Activated naive CD8-positive, alpha-beta T cell treated with anti-CD3 and anti-CD28 coated beads, Interleukin-2, amount 10 ng/mL, durations not matched to agents 7 days and 5 days (primary cell): ENCODE data around the gene CACFD1. TPM values are rescaled to one million over a fixed set of nuclear protein-coding genes. Genes with fewer than 3 reads are reported as not detected.

ENCODE experiments used
- ATAC-seq: fragments of 150-1000 bp; cut with Tn5 transposase; one replicate; pipeline ENCODE4 v1.10.0; 2021; ENCODE audit warnings: low read depth, moderate library complexity
- POLR2A ChIA-PET: fragments of 350-600 bp; sonication (Branson Sonifier 250); formaldehyde crosslinking; loops from one replicate; lab custom pipeline; 2021; ENCODE audit warnings: antibody characterized with exemption; lab: Charles Lee
- DNase-seq: peaks from one replicate; pipeline ENCODE4 v3.0.0; 2021
- H3K27ac Mint-ChIP-seq: one replicate; pipeline ENCODE4 v1.8.0; 2022; ENCODE audit warnings: mild to moderate bottlenecking, mixed read lengths
- H3K27me3 Mint-ChIP-seq: one replicate; pipeline ENCODE4 v1.8.0; 2022; ENCODE audit warnings: mild to moderate bottlenecking, moderate library complexity, mixed read lengths
- H3K36me3 Mint-ChIP-seq: one replicate; pipeline ENCODE4 v1.8.0; 2021; ENCODE audit warnings: mild to moderate bottlenecking, mixed read lengths
- H3K4me1 Mint-ChIP-seq: one replicate; pipeline ENCODE4 v1.8.0; 2021; ENCODE audit warnings: mixed read lengths
- H3K4me3 Mint-ChIP-seq: one replicate; pipeline ENCODE4 v1.8.0; 2022; ENCODE audit warnings: mild to moderate bottlenecking, moderate library complexity, mixed read lengths
- H3K9me3 Mint-ChIP-seq: one replicate; pipeline ENCODE4 v1.8.0; 2021; ENCODE audit warnings: mixed read lengths
- total RNA-seq, 2 experiments: library from RNA; stranded (reverse); gene quantifications; one replicate each; pipeline ENCODE4 v1.2.3, GENCODE V29; 2021

CACFD1 gene
- total RNA-seq, 2 experiments from 2014 or later: 2.2 to 2.3 TPM

DNA sequence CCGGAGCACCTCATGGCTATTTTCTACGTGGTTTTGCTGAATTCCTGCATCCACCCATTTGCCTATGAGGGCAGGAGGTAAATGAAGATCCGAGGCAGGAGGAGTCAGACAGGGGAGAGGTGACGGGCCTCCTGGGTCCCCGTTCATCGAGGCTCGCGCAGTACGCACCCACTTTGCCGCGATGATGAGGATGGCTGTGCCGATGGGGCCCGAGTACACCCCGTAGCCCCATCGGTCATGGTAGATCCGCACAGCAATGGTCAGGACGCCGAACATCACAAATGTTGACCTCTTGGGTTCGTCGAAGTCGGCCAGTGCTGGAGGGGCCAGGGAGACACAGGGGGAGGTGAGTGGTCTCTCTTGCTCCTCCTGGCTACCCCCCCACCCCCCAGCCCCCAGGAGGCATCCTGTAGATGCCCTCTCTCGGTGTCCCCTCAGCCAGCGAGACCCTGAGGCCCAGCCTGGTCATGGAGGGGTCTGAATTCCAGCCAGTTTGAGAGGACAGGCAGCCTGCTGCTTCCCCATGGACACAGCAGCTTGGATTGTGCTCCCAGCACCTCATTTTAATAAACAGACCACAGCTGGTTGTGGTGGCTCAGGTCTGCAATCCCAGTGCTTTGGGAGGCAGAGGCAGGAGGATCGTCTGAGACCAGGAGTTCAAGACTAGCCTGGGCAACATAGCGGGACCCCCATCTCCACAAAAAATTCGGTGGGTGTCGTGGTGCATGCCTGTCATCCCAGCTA, 59.1 kb downstream of the CACFD1 start:
- Mint-ChIP-seq H3K9me3 (no peaks in the 10 kb centered on the region), H3K27me3 (no peaks in the 10 kb centered on the region), H3K4me3 (no peak overlapping the region), H3K36me3 (no peaks in the 10 kb centered on the region), H3K27ac (no peak overlapping the region), H3K4me1 (no peaks in the 10 kb centered on the region)
- ATAC-seq (no peak), DNase-seq (no peak)
- POLR2A ChIA-PET: no interaction called here

DNA sequence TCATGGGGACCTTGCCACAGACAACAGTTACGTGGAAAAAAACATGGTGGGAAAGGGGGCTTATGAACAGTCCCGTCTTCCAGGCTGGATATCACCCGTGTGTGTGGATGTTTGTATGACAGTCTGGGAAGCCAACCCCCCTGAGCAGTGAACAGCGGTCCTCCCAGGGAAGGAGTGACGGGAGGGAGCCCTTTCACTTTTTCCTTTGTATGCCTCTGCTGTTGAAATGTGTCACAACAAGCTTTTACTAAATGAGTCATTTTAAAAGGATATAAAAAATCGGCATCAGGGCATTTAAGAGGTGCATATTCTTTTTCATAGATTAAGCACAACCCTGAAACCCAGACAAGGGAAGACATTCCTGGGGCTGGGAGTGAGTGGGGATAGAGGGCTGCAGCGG, 59.9 kb downstream of the CACFD1 start:
- no peak overlapping the region for H3K4me3 Mint-ChIP-seq
- H3K36me3 Mint-ChIP-seq: no peaks in the 10 kb centered on the region
- H3K4me1 Mint-ChIP-seq: no peaks in the 10 kb centered on the region
- DNase-seq: no peak
- POLR2A ChIA-PET: no interaction called here
- ATAC-seq: no peak
- H3K9me3 Mint-ChIP-seq: no peaks in the 10 kb centered on the region
- no peak overlapping the region for H3K27ac Mint-ChIP-seq
- no peaks in the 10 kb centered on the region for H3K27me3 Mint-ChIP-seq

- no peaks in the 10 kb centered on the region for H3K9me3 Mint-ChIP-seq
- POLR2A ChIA-PET: no interaction called here
- H3K4me3 Mint-ChIP-seq: no peak overlapping the region
- H3K4me1 Mint-ChIP-seq: no peaks in the 10 kb centered on the region
- no peaks in the 10 kb centered on the region for H3K27me3 Mint-ChIP-seq
- H3K36me3 Mint-ChIP-seq: no peaks in the 10 kb centered on the region
- DNase-seq (no peak), ATAC-seq (no peak)
- H3K27ac Mint-ChIP-seq: no peak overlapping the region
Observed at GRCh38 chr9:133520121-133520835, 60.5 kb downstream of the CACFD1 start.

Other genes with a start within 250 kb of the CACFD1 start
- gene ABO, start 184.8 kb upstream of the CACFD1 start, total RNA-seq: not detected
- 10 to 100 TPM; 20.5 to 21.0 TPM for gene SURF6, start 123.8 kb upstream of the CACFD1 start, total RNA-seq
- 10 to 100 TPM; 27.8 to 35.5 TPM for gene MED22, start 111.8 kb upstream of the CACFD1 start, total RNA-seq
- gene RPL7A, start 111.8 kb upstream of the CACFD1 start, total RNA-seq: 1,000 to 10,000 TPM; 1,843 to 1,855 TPM
- gene SURF1, start 103.5 kb upstream of the CACFD1 start, total RNA-seq: 10 to 100 TPM; 40.6 to 41.9 TPM
- gene SURF2, start 103.4 kb upstream of the CACFD1 start, total RNA-seq: 10 to 100 TPM; 16.2 to 17.0 TPM
- gene SURF4, start 83.9 kb upstream of the CACFD1 start, total RNA-seq: 100 to 1,000 TPM; 160 to 161 TPM
- gene STKLD1, start 83.6 kb upstream of the CACFD1 start, total RNA-seq: under 1 TPM; 0.17 to 0.91 TPM
- gene REXO4, start 42.0 kb upstream of the CACFD1 start, total RNA-seq: 10 to 100 TPM; 28.9 to 30.8 TPM
- 1 to 10 TPM; 3.2 to 3.5 TPM for gene ADAMTS13, start 37.6 kb upstream of the CACFD1 start, total RNA-seq
- gene SLC2A6, start 19.1 kb downstream of the CACFD1 start, total RNA-seq: 1 to 10 TPM; 6.3 to 7.1 TPM
- not detected for gene MYMK, start 65.0 kb downstream of the CACFD1 start, total RNA-seq
- under 1 TPM; 0.17 to 0.20 TPM for gene ADAMTSL2, start 74.7 kb downstream of the CACFD1 start, total RNA-seq
- gene FAM163B, start 149.4 kb downstream of the CACFD1 start, total RNA-seq: not detected
- gene DBH, start 176.4 kb downstream of the CACFD1 start, total RNA-seq: not detected